GM19372 (cell line): Measurements from ENCODE around the gene DOC2A.

Source experiments
- ATAC-seq: cut with Tn5 transposase; IDR thresholded peaks from one replicate; pipeline ENCODE4 v1.9.1; 2021; ENCODE audit warnings: mild to moderate bottlenecking, low read depth, moderate library complexity; ENCODE audit not compliant: unreplicated experiment

Gene DOC2A

DNA sequence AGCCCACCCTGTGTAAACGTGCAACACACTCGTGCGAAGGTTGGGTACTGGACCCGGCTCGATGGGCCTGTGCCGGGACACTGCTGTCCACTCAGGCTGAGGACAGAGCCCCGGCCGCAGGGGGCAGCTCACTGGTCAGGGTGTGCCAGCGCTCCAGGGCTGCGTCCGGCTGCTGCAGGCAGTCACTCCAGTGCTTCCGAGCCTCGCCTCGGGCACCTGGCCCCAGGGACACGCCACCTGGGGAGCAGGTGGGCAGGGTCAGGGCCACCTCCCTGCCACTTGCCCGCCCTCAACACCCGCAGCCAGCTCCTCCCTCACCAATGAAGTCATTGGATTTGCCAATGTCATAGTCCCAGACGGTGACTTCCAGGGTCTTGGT lies 4.7 kb downstream of the DOC2A start:
- ATAC-seq, result no peak

DNA sequence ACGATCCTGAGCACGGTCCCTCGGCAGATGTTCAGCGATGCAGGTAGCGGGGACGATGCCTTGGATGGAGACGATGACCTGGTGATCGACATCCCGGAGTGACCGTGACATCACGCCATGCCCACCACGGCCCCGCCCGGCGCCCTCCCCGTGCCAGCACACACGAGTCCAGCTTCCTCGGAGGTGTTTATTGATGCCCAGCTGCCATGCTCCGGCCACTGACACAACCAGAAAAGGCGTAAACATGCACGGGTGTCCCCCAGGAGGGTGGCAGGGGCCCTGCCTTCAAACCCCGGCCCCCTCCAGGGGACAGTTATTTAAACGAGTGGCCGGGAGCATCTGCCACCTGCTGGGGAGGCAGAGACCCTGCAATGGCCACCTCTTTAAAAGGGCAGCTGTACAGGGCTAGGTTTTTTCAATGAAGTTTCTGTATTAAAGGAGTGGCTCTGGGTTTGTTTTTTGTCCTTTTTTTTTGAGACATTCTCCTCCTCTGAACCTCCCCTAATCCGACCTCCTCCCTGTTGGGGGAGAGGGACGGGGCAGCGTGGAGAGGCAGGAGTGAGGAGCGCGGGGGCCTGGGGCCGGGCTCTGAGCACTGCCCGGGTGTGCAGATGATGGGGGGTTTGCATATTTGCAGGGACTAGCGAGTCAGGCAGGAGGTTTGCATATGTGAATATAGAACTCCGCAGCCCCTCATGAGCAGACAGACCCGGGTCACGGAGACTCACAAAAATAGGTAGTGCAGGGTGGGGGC lies 5.3 kb downstream of the DOC2A start:
- no peak for ATAC-seq

GRCh38 chr16:30004811-30005242 lies 6.0 kb downstream of the DOC2A start:
- no peak for ATAC-seq

GRCh38 chr16:30004424-30004776 lies 6.4 kb downstream of the DOC2A start:
- ATAC-seq, result no peak

GRCh38 chr16:30003670-30004423 lies 7.0 kb downstream of the DOC2A start:
- no peak for ATAC-seq

DNA sequence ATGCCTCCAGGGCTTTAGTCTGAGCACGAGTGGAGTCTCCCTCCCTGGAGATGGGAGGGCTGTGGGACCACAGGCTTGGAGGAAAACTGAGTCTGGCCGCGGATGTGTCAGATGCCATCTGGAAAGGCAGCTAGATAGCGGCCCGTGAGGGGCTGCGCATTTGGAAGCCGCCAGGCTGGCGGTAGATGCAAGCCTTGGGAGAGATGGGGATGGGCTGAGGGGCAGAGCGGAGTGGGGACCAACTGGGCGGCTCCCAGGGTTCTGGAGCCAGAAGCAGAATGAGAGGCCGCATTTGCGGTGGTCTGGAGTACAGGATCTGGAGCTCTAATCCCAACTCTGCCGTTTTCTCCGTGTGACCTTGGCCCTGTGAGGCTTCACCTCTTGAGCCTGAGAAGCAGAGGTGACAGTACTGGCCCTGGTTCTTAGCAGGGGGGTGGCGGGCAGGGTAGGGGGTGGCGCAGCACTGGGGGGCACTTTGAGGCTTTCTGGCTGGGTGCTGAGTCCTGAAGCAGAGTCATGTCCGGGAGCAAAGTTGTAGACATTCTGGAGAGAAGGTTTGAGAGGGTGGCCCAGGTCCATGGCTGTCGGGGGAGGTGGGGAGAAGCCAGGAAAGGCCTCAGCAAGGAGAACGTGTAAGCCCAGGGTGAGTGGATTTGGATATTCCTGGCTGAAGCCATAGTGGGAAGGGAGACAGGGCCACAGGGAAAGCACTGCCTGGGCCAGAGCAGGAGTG lies 8.0 kb downstream of the DOC2A start:
- no peak for ATAC-seq

- no peak for ATAC-seq
These were observed 9.8 kb downstream of the DOC2A start for GRCh38 chr16:30000735-30001631.

- no peak for ATAC-seq
These were observed 11.2 kb downstream of the DOC2A start for GRCh38 chr16:29999605-30000004.

- ATAC-seq, result no peak
These were observed 14.0 kb downstream of the DOC2A start for GRCh38 chr16:29996766-29997250.

DNA sequence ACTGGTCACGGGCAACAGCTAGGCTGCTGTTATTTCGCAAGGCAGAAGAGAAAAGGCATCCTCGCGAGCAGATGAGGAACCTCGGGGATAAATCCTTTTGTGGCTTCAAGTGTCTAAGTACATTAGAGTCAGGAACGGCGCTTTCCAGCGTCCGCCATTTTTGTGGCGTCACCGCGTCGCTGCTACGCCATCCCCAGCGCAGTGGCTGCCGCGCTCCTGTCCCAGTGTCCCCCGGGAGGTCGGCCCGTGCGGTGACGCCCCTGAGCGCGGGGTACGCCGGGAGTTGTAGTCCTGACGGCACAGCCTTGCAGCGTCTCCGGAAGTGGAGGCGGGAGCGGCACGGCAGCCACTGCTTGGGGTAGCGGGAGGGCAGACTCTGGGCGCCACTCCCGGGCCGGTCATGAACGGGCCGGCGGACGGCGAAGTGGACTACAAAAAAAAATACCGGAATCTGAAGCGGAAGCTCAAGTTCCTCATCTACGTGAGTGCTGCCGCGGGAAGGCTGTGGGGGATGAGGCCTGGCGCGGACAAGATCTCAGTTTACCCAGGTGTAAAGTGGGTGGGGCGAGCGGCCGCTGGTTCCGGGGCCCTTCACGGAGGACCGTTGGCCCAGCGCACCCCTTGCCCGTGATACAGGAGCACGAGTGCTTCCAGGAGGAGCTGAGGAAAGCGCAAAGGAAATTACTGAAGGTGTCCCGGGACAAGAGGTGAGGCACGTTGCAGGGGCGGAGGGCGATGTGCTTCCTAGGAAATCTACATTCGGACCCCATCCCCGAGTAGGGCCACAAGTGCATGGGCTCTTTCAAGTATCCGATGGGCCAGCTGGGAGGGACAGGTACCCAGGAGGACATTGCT lies 14.7 kb downstream of the DOC2A start, which contains the start of gene INO80E:
TSS of gene INO80E (plus strand) at position 331 of the 855 bp plus-strand sequence. CDS start at position 401, 70 bp downstream.
- peak; percentile 88 for ATAC-seq

DNA sequence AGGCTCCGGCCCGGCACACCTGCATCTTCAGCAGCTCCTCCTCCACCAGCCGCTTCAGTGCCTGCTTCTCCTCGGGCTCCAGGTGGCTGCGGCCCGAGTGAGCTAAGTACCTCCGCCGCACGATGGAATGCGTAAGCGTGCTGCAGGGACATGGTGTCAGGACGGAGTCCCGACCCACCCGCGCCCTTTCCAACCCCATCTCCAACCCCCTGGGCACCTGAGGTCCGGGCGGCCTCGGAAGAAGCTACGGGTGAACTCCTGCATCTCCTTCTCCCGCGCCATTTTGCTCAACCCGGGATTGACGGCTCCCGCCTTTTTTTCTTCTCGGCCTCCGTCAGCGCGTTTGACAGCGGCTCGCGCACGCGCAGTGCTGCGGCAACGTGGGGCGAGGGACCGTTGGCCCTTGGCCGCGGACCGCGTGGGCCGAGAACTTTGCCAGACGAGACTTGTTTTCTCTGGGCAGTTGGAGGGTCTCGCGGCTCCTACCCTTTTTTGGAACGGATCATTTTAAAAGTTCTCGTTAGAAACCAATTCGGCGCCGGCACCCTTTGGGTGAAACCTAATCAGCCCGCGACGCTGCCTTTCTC lies 15.4 kb downstream of the DOC2A start, which contains the start of gene HIRIP3:
TSS of gene HIRIP3 (minus strand) at position 294 of the 587 bp plus-strand sequence. CDS start at position 282, 12 bp downstream.
- peak; percentile 52 for ATAC-seq

GRCh38 chr16:29994600-29995323 lies 16.1 kb downstream of the DOC2A start:
- ATAC-seq, result no peak

- ATAC-seq, result no peak
These were observed 16.8 kb downstream of the DOC2A start for GRCh38 chr16:29993903-29994599.

DNA sequence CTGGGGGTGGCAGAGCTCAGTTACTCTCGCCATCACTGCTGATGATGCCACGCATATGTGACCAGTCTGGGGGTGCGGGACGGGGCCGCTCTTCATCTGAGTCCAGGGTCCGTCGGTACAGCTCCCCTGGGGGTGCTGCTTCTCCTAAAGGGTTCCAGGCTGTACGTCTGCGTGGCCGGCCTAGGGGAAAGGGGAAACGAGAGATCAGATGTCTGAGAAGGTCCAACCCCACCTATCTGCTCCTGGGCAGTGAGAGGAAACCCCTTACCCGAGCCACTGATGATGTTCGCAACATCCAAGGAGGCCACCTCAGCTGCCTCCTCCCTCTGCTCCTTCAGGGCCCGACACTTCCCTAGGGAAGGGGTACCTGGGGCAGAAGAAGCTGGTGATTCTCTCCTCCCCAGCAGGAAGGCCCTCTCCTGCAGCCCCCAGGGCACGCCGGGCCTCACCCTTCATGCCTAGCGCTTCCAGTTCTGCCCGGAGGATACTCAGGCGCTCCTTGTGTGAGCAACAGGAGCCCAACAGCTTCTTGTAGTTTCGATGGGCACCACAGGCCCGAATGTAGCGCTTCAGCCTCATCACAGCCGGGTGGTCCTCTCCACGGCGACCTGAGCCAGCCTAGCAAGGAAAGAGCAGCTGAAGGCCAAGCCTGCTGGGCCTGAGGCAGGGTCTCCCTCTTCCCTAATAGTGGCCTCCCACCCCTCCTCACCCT lies 17.5 kb downstream of the DOC2A start:
- ATAC-seq, result no peak

GRCh38 chr16:29992344-29992967 lies 18.4 kb downstream of the DOC2A start:
- no peak for ATAC-seq

DNA sequence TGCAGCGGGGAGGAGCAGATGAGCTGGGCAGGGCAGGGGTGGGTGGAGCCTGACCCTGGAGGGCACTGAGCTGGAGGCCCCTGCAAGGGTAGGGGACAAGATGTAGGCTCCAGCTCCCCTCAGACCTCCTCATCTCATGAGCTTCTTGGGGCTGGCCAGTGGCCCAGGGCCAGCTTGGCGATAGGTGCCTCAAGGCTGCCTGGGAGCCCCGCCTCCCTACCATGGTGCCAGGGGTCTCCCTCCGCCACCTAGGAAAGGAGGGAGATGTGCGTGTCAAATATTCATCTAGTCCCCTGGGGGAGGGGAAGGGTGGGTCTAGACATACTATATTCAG lies 19.3 kb downstream of the DOC2A start:
- no peak for ATAC-seq
